ENCODE measurements around the gene GSTO1.
"Not testable (repeated sequence)": the region's sequence is repeated elsewhere in the genome, so short reads cannot be mapped to it uniquely, and the experiment has no call there.

The GSTO1 gene

GRCh38 chr10:104254493-104255310, at the start of gene GSTO1:
Gene GSTO1 (plus strand): TSS chr10:104254892. CDS start chr10:104254929, 37 bp downstream.
- DNase-seq = peak in 12 of 14 donors; percentile 37 to 77 (median 58)

GRCh38 chr10:104208730-104209129, 46.0 kb upstream of the GSTO1 start:
- no peak for DNase-seq

- DNase-seq = peak in 9 of 14 donors; percentile 0 to 44 (median 7)
These were observed 45.0 kb upstream of the GSTO1 start for GRCh38 chr10:104209575-104210198.

- DNase-seq = no peak
These were observed 38.1 kb upstream of the GSTO1 start for GRCh38 chr10:104216631-104217030.

- no peak for DNase-seq
These were observed 35.9 kb upstream of the GSTO1 start for GRCh38 chr10:104218751-104219150.

GRCh38 chr10:104220522-104220921, 34.2 kb upstream of the GSTO1 start:
- DNase-seq = no peak

- no peak for DNase-seq
These were observed 31.4 kb upstream of the GSTO1 start for GRCh38 chr10:104223304-104223703.

- DNase-seq = no peak
These were observed 24.2 kb upstream of the GSTO1 start for GRCh38 chr10:104230490-104230889.

GRCh38 chr10:104231784-104232612, 22.7 kb upstream of the GSTO1 start, which contains the start of gene CFAP43:
Gene CFAP43 (minus strand): TSS chr10:104232364. CDS start chr10:104232246, 118 bp downstream.
- peak; percentile 49 to 94 (median 90) for DNase-seq

GRCh38 chr10:104232613-104233102, 22.0 kb upstream of the GSTO1 start:
- DNase-seq = no peak

- DNase-seq = no peak
These were observed 20.9 kb upstream of the GSTO1 start for GRCh38 chr10:104233817-104234216.

- no peak for DNase-seq
These were observed 19.8 kb upstream of the GSTO1 start for GRCh38 chr10:104234934-104235333.

- no peak for DNase-seq
These were observed 18.9 kb upstream of the GSTO1 start for GRCh38 chr10:104235801-104236200.

GRCh38 chr10:104240078-104240477, 14.6 kb upstream of the GSTO1 start:
- no peak for DNase-seq

GRCh38 chr10:104242545-104242944, 12.1 kb upstream of the GSTO1 start:
- DNase-seq = peak in 1 of 14 donors; percentile 4

- DNase-seq = peak in 7 of 14 donors; percentile 10 to 56 (median 27)
These were observed 11.7 kb upstream of the GSTO1 start for GRCh38 chr10:104243009-104243408.

- no peak for DNase-seq
These were observed 11.2 kb upstream of the GSTO1 start for GRCh38 chr10:104243512-104243911.

- DNase-seq = no peak
These were observed 9.5 kb upstream of the GSTO1 start for GRCh38 chr10:104245066-104245632.

GRCh38 chr10:104246976-104247375, 7.7 kb upstream of the GSTO1 start:
- DNase-seq = no peak

GRCh38 chr10:104247513-104248146, 7.1 kb upstream of the GSTO1 start:
- no peak for DNase-seq

GRCh38 chr10:104248931-104249330, 5.8 kb upstream of the GSTO1 start:
- DNase-seq = not testable (repeated sequence)

GRCh38 chr10:104250371-104250770, 4.3 kb upstream of the GSTO1 start:
- DNase-seq = no peak
